DOHH2 (cell line): ENCODE measurements around the gene PRSS12.

Source experiments
- CTCF ChIP-seq: fragments of 200-600 bp; sonication (generic); IDR thresholded peaks from one replicate; pipeline ENCODE4 v1.5.1; 2014; ENCODE audit warnings: antibody characterized with exemption, mild to moderate bottlenecking, low read depth, low read length; ENCODE audit not compliant: poor library complexity, severe bottlenecking
- EZH2phosphoT487 ChIP-seq: fragments of 200-600 bp; sonication (generic); IDR thresholded peaks from 2 replicates; pipeline ENCODE4 v1.6.1; 2017; ENCODE audit warnings: borderline replicate concordance, mild to moderate bottlenecking, antibody characterized with exemption, low read length, moderate library complexity, mixed read lengths

GRCh38 chr4:118340109-118340508, 12.7 kb downstream of the PRSS12 start:
- TF ChIP-seq CTCF: no peak
- no peak for TF ChIP-seq EZH2phosphoT487
